PC-3 (cell line): Measurements from ENCODE around the gene DENND6A.

Experiments
- EZH2 ChIP-seq: fragments of 300-600 bp; sonication (generic); IDR thresholded peaks from one replicate; pipeline ENCODE4 v1.6.1; 2017; ENCODE audit warnings: antibody characterized with exemption, mild to moderate bottlenecking, low read length; ENCODE audit not compliant: unreplicated experiment
- EZH2phosphoT487 ChIP-seq: fragments of 300-600 bp; sonication (generic); IDR thresholded peaks from 2 replicates; pipeline ENCODE4 v1.6.1; 2018; ENCODE audit warnings: mild to moderate bottlenecking, antibody characterized with exemption, low read length, borderline replicate concordance
- TF ChIP-seq, protein P1 (sequence below): fragments of 300-600 bp; sonication (generic); conservative IDR thresholded peaks from 2 replicates; pipeline ENCODE4 v1.5.1; 2017; ENCODE audit warnings: antibody characterized with exemption, low read depth, mild to moderate bottlenecking, low read length

DNA sequence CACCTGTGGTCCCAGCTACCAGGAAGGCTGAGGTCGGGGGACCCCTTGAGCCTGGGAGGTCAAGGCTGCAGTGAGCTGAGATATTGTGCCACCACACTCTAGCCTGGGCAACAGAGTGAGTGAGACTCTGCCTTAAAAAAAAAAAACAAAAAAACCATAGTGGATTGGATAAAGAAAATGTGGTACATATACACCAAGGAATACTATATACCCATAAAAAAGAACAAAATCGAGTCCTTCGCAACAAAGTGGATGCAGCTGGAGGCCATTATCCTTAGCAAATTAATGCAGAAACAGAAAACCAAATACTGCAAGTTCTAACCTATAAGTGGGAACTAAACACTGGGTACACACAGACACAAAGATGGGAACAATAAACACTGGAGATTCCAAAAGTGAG is 75.1 kb downstream of the DENND6A start:
- TF ChIP-seq, protein P1, sequence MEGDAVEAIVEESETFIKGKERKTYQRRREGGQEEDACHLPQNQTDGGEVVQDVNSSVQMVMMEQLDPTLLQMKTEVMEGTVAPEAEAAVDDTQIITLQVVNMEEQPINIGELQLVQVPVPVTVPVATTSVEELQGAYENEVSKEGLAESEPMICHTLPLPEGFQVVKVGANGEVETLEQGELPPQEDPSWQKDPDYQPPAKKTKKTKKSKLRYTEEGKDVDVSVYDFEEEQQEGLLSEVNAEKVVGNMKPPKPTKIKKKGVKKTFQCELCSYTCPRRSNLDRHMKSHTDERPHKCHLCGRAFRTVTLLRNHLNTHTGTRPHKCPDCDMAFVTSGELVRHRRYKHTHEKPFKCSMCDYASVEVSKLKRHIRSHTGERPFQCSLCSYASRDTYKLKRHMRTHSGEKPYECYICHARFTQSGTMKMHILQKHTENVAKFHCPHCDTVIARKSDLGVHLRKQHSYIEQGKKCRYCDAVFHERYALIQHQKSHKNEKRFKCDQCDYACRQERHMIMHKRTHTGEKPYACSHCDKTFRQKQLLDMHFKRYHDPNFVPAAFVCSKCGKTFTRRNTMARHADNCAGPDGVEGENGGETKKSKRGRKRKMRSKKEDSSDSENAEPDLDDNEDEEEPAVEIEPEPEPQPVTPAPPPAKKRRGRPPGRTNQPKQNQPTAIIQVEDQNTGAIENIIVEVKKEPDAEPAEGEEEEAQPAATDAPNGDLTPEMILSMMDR, result no peak
- TF ChIP-seq EZH2 (no peak), EZH2phosphoT487 (no peak)
